Loucy (cell line): ENCODE measurements around the gene GPR39.

ENCODE experiments used
- H2AFZ ChIP-seq: fragments of 200-600 bp; sonication (generic); 2 replicates; pipeline ENCODE4 v1.6.0; 2016; ENCODE audit warnings: antibody characterized with exemption, mild to moderate bottlenecking, low read length, moderate library complexity
- H3F3A ChIP-seq: fragments of 200-600 bp; 2 replicates; pipeline ENCODE4 v1.6.0; 2016; ENCODE audit warnings: antibody characterized with exemption, low read depth, mild to moderate bottlenecking
- H3K27me3 ChIP-seq: fragments of 200-600 bp; sonication (generic); 2 replicates; pipeline ENCODE4 v1.6.1; 2014; ENCODE audit warnings: low read length, mild to moderate bottlenecking; ENCODE audit not compliant: insufficient read depth, poor library complexity, severe bottlenecking
- H3K36me3 ChIP-seq: fragments of 200-600 bp; sonication (generic); 2 replicates; pipeline ENCODE4 v1.6.1; 2016; ENCODE audit warnings: low read length; ENCODE audit not compliant: insufficient read depth
- H3K4me1 ChIP-seq: fragments of 200-600 bp; sonication (generic); 2 replicates; pipeline ENCODE4 v1.5.1; 2014; ENCODE audit warnings: low read length, mild to moderate bottlenecking; ENCODE audit not compliant: insufficient read depth, poor library complexity, severe bottlenecking
- H3K4me2 ChIP-seq: fragments of 200-600 bp; sonication (generic); 2 replicates; pipeline ENCODE4 v1.6.0; 2014; ENCODE audit warnings: antibody characterized with exemption, low read length, low read depth, mild to moderate bottlenecking; ENCODE audit not compliant: poor library complexity, severe bottlenecking
- H3K4me3 ChIP-seq: fragments of 200-600 bp; sonication (generic); 2 replicates; pipeline ENCODE4 v1.5.1; 2014; ENCODE audit warnings: low read length, mild to moderate bottlenecking, mixed read lengths; ENCODE audit not compliant: poor library complexity, severe bottlenecking
- H3K79me2 ChIP-seq: fragments of 200-600 bp; sonication (generic); 2 replicates; pipeline ENCODE4 v1.6.1; 2014; ENCODE audit warnings: low read length; ENCODE audit not compliant: insufficient read depth
- H3K9ac ChIP-seq: fragments of 200-600 bp; sonication (generic); 2 replicates; pipeline ENCODE4 v1.6.0; 2014; ENCODE audit warnings: mild to moderate bottlenecking, low read depth, low read length, moderate library complexity; ENCODE audit not compliant: poor library complexity, severe bottlenecking
- H3K9me2 ChIP-seq: fragments of 200-600 bp; sonication (generic); replicated peaks from 2 replicates; pipeline ENCODE4 v1.6.1; 2016; ENCODE audit warnings: low read depth, low read length, mixed read lengths
- H3K9me3 ChIP-seq: fragments of 200-600 bp; sonication (generic); 2 replicates; pipeline ENCODE4 v1.6.1; 2014; ENCODE audit warnings: mild to moderate bottlenecking, antibody characterized with exemption, low read length, low read depth; ENCODE audit not compliant: insufficient read depth
- H4K20me1 ChIP-seq: fragments of 200-600 bp; sonication (generic); 2 replicates; pipeline ENCODE4 v1.6.0; 2014; ENCODE audit warnings: antibody characterized with exemption, low read length, mild to moderate bottlenecking; ENCODE audit not compliant: insufficient read depth, poor library complexity, severe bottlenecking
- EZH2phosphoT487 ChIP-seq: fragments of 200-600 bp; IDR thresholded peaks from 2 replicates; pipeline ENCODE4 v1.6.1; 2018; ENCODE audit warnings: antibody characterized with exemption, mild to moderate bottlenecking, moderate library complexity, borderline replicate concordance
- TF ChIP-seq, protein P1 (sequence below): fragments of 200-600 bp; sonication (generic); conservative IDR thresholded peaks from 2 replicates; pipeline ENCODE4 v1.5.1; 2014; ENCODE audit warnings: mild to moderate bottlenecking, antibody characterized with exemption, low read length

Gene GPR39

DNA sequence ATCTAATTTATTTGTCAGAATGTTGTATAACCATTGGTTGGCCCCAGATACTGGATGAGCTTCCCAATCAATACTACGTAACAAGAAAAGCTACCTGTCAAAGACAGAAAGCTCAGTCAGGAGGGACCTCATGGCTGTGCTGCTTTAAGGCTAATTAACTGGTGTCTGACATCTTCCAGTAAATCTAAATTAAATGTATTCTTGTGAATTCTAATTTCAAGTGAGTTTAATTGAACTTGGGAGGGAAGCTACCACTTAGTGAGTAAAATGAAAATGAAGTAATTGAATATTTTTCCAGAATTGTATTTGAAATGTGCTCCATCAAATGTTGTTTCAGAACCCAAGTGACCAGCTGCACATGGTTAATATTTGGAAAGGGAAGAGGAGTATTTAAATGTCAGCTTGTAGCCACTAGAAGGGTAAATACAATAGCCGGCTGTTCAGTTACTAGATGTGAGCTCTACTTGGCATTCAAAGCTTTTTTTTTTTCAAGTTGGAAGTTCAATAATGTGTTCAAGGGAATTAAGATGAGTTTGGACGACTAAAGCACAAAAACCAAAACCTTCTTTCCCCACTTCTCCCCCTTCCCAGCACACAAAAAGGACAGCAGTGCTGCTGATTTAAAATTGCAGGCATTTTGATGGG, 62.0 kb downstream of the GPR39 start:
- H3K36me3 ChIP-seq, result no peaks in the 10 kb centered on the region
- no peak overlapping the region for H3K9ac ChIP-seq
- H3K4me3 ChIP-seq, result no peak overlapping the region
- no peaks in the 10 kb centered on the region for H3K9me2 ChIP-seq
- no peaks in the 10 kb centered on the region for H3K27me3 ChIP-seq
- no peaks in the 10 kb centered on the region for H3K4me1 ChIP-seq
- TF ChIP-seq, protein P1, sequence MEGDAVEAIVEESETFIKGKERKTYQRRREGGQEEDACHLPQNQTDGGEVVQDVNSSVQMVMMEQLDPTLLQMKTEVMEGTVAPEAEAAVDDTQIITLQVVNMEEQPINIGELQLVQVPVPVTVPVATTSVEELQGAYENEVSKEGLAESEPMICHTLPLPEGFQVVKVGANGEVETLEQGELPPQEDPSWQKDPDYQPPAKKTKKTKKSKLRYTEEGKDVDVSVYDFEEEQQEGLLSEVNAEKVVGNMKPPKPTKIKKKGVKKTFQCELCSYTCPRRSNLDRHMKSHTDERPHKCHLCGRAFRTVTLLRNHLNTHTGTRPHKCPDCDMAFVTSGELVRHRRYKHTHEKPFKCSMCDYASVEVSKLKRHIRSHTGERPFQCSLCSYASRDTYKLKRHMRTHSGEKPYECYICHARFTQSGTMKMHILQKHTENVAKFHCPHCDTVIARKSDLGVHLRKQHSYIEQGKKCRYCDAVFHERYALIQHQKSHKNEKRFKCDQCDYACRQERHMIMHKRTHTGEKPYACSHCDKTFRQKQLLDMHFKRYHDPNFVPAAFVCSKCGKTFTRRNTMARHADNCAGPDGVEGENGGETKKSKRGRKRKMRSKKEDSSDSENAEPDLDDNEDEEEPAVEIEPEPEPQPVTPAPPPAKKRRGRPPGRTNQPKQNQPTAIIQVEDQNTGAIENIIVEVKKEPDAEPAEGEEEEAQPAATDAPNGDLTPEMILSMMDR, result no peak
- no peak for TF ChIP-seq EZH2phosphoT487
- no peaks in the 10 kb centered on the region for H4K20me1 ChIP-seq
- no peaks in the 10 kb centered on the region for H3K79me2 ChIP-seq
- no peak overlapping the region for H2AFZ ChIP-seq
- no peaks in the 10 kb centered on the region for H3F3A ChIP-seq
- no peak overlapping the region for H3K4me2 ChIP-seq
- no peaks in the 10 kb centered on the region for H3K9me3 ChIP-seq

DNA sequence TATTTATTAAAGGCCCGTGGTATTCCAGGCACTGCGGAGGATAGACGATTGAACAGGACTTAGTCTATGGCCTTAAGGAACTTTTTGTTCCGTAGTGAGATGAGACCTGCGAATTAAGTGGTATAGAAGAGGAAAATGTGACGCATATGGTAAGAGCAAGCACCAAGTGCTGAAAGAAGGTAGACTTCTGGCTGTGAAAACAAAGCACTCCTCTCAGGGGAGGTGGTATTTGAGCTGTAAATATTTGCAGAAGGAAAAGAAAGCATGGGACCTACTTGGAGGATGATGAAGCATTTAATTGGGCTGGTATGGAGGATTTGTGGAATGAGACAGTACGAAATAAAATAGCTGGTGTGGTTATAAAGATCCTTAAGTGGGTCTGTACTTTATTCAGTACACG, 62.5 kb downstream of the GPR39 start:
- Histone ChIP-seq H3K4me1 (no peaks in the 10 kb centered on the region), H4K20me1 (no peaks in the 10 kb centered on the region), H3K79me2 (no peaks in the 10 kb centered on the region), H3K36me3 (no peaks in the 10 kb centered on the region), H3K27me3 (no peaks in the 10 kb centered on the region), H3F3A (no peaks in the 10 kb centered on the region), H3K9me3 (no peaks in the 10 kb centered on the region), H3K4me3 (no peak overlapping the region), H2AFZ (no peak overlapping the region), H3K9me2 (no peaks in the 10 kb centered on the region), H3K9ac (no peak overlapping the region), H3K4me2 (no peak overlapping the region)
- TF ChIP-seq, protein P1, result no peak
- TF ChIP-seq EZH2phosphoT487, result no peak

DNA sequence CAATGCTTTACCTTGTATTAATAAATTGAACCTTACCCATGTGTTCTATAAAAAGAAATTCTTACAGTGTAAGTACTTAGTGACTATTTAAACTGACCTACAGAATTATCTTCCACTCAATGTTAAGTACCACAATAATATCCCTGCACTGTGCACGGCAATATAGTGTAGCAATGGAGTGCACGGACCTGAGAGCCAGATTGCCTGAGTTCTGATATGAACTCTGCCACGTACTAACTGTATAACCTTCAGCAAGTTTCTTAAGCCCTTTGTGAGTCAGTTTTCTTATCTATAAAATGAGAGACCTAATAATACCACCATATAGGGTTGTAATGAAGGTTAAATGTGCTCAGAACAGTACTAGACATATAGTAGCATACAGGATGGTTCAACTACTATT, 66.2 kb downstream of the GPR39 start:
- Histone ChIP-seq H3K9me2 (no peaks in the 10 kb centered on the region), H3K4me2 (no peak overlapping the region), H2AFZ (no peak overlapping the region)

More for the DNA sequence above, 66.2 kb downstream of the GPR39 start:
- Histone ChIP-seq H3K9me3 (no peaks in the 10 kb centered on the region), H3K36me3 (no peaks in the 10 kb centered on the region), H3K4me3 (no peak overlapping the region), H4K20me1 (no peaks in the 10 kb centered on the region), H3K4me1 (no peaks in the 10 kb centered on the region), H3K79me2 (no peaks in the 10 kb centered on the region), H3K9ac (no peak overlapping the region), H3F3A (no peaks in the 10 kb centered on the region), H3K27me3 (no peaks in the 10 kb centered on the region)
- TF ChIP-seq, protein P1, result no peak
- TF ChIP-seq EZH2phosphoT487, result no peak
